ENCODE data around the gene ETNK2. TPM values are rescaled to one million over a fixed set of nuclear protein-coding genes. Genes with fewer than 3 reads are reported as not detected.

ETNK2 gene
- total and polyA plus RNA-seq, 2 of the 4 experiments (the other 2 are of a cell fraction), result 18.9 to 26.0 TPM

- no peak overlapping the region for H3K4me3 ChIP-seq (ENCODE audit: insufficient read depth, low read depth, low read length)
- H3K79me1 ChIP-seq (ENCODE audit: low read depth in 1 of 2, low read length in 2 of 2), result 0 out of 4 replicates have a peak, but pooled peaks cover 0 to 3% of the 10 kb centered on the region in 2 experiments
- dilution Hi-C loops (cut with HindIII; ENCODE audit: low sequenced_read_pairs, unreplicated experiment) (loop anchor here (25.0 kb wide), 1 partner anchor 212 kb away; no protein-coding TSS in a partner anchor), intact Hi-C loops (cut with micrococcal nuclease) (no loop called here), in situ Hi-C loops (cut with MboI; ENCODE audit: low sequenced_read_pairs) (no loop called here)
- H3K9ac ChIP-seq (ENCODE audit: low read depth, low read length), result no peak overlapping the region
- no peak overlapping the region for H4K91ac ChIP-seq (ENCODE audit: insufficient read depth, low read depth, low read length)
- H3K27ac ChIP-seq (ENCODE audit: insufficient read depth, low read length), result no peak overlapping the region
- POLR2A ChIA-PET (ENCODE audit: unreplicated experiment), result no interaction called here
- CTCF ChIA-PET, result interaction anchor here (1.0 kb wide), 1 partner anchor 188 kb away, joined by 3 read pairs; no protein-coding TSS in a partner anchor
- peaks cover 14% of the 10 kb centered on the region for H3K9me1 ChIP-seq (ENCODE audit: insufficient read depth, low read length)
- no peak overlapping the region for H3K14ac ChIP-seq (replicated peaks; ENCODE audit: low read depth, low read length)
- ATAC-seq (ENCODE audit: low read depth) (no peak), DNase-seq (no peak)
- no peak overlapping the region for H3K56ac ChIP-seq (ENCODE audit: extremely low read depth, insufficient read depth, low read length)
- peaks cover 4% of the 10 kb centered on the region; the same call in 1 of the 2 replicates for H3K4me1 ChIP-seq (ENCODE audit: control insufficient read depth, insufficient read depth, low read length)
- 68% methylated on average over 3 of the region's 3 CpGs; no CpG with 5 or more reads in 1 of the 2 experiments for whole genome bisulfite sequencing, 2 experiments (ENCODE audit: extremely low coverage in 2 of 2, insufficient read length in 1 of 2)
- BruUV-seq (replicated peaks), result no TSS peak
- H4K8ac ChIP-seq (ENCODE audit: low read depth in 2 of 2, low read length in 2 of 2), result no peak overlapping the region
- 0 out of 2 replicates have a peak overlapping the region, but pooled peaks have one; percentile 4 for H3K4ac ChIP-seq (ENCODE audit: low read depth, low read length)
- H2BK15ac ChIP-seq (ENCODE audit: low read depth, low read length), result no peak overlapping the region
- no peak overlapping the region; the same call in 1 of the 2 replicates for H2BK20ac ChIP-seq (ENCODE audit: low read depth, low read length)
- no peak overlapping the region for H2AK9ac ChIP-seq (replicated peaks; ENCODE audit: low read depth, low read length, poor library complexity)
- H3K18ac ChIP-seq (ENCODE audit: low read depth, low read length), result no peak overlapping the region
- H2AK5ac ChIP-seq (ENCODE audit: low read depth, low read length), result no peak overlapping the region; the same call in none of the 2 replicates
- no peaks in the 10 kb centered on the region for H4K20me1 ChIP-seq (ENCODE audit: insufficient read depth, low read length)
- H3K27me3 ChIP-seq (ENCODE audit: control insufficient read depth, insufficient read depth, low read length), result no peaks in the 10 kb centered on the region
- H3K23ac ChIP-seq (ENCODE audit: low read depth, low read length), result no peak overlapping the region
- no peaks in the 10 kb centered on the region for H3K36me3 ChIP-seq (ENCODE audit: control insufficient read depth, insufficient read depth, low read length)
- no peak overlapping the region for H3K4me2 ChIP-seq (ENCODE audit: low read depth, low read length)
- peak overlapping the region; percentile 23; the same call in 1 of the 2 replicates for H2BK120ac ChIP-seq (ENCODE audit: low read depth, low read length)
- H4K5ac ChIP-seq (ENCODE audit: low read depth, low read length), result no peak overlapping the region
- no peak overlapping the region for H2BK5ac ChIP-seq (ENCODE audit: low read depth, low read length, poor library complexity, severe bottlenecking)
- H2AFZ ChIP-seq (replicated peaks; ENCODE audit: low read length, poor library complexity), result no peak overlapping the region
- TF ChIP-seq RFX5 (IDR thresholded peaks at IDR 0.05; ENCODE audit: low read depth, low read length) (no peak), SMC3 (IDR thresholded peaks at IDR 0.05; ENCODE audit: low read depth, low read length) (no peak), MAFK (IDR thresholded peaks at IDR 0.05; ENCODE audit: low read depth, low read length) (no peak), CEBPB (IDR thresholded peaks at IDR 0.05; ENCODE audit: low read depth, low read length) (no peak), MAZ (IDR thresholded peaks at IDR 0.05; ENCODE audit: borderline replicate concordance, low read depth, low read length) (no peak), CHD1 (IDR thresholded peaks at IDR 0.05; ENCODE audit: low read depth, low read length) (no peak), POLR2A (IDR thresholded peaks at IDR 0.05; ENCODE audit: low read depth, low read length) (no peak)
- no peaks in the 10 kb centered on the region; the same call in 1 of the 2 replicates for H3K9me3 ChIP-seq (ENCODE audit: control insufficient read depth, insufficient read depth, low read length)
These were observed 23.1 kb upstream of the ETNK2 start for GRCh38 chr1:204174958-204175357.
